Measurements from ENCODE around the gene CSNK1D.
A peak's percentile ranks its signal among the peaks of the same experiment; 100 is the strongest.
"Not testable (repeated sequence)": the region's sequence is repeated elsewhere in the genome, so short reads cannot be mapped to it uniquely, and the experiment has no call there.

The CSNK1D gene

GRCh38 chr17:82212331-82213250 is 60.9 kb downstream of the CSNK1D start, which contains the start of gene CCDC57:
Gene CCDC57 (minus strand): TSS chr17:82212842. CDS start chr17:82201944, 10,898 bp downstream.
- DNase-seq = peak; percentile 61 to 62

GRCh38 chr17:82210655-82211054 is 62.8 kb downstream of the CSNK1D start:
- DNase-seq = not testable (repeated sequence)

GRCh38 chr17:82205720-82206508 is 67.6 kb downstream of the CSNK1D start:
- peak; percentile 92 to 96 for DNase-seq

DNA sequence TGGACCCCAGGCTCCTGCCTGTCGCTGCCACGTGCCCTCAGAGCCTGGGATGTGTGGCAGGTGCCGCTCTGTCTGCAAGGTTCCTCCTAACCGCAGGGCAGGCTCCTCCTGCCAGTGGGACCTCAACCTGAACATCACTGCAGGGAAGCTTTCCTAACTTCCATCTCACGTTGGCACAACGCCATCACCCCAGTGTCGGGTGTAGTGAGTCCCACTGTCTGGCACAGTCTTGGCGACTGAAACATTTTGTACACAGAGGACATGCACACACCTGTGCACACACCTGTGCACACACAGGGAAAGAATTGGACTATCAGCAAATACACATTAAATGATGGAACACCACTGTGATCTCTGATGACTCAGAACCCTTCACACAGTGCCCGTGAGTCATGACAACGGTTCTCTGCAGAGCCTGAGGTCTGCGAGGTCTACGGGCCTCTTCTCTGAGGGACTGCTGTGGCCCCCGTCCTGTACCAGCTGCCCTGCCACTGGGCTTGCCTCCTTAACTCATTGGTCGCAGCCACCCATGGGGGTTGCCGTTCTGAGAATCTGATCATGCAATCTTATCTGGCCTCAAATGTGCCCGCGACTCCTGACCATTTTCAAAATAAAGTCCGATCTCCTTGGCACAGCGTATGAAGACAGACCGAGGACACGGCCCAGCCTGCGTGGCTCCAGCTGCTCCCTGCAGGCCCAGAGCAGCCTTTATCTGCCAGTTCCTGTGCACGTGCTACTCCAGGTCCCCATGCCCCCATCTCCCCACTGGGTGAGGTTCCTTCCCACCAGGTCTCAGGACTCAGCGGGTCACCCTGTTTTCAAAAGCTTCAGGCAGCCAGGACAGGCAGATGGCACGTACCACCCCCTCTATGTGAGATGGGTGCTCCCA is 68.4 kb downstream of the CSNK1D start:
- peak; percentile 70 to 71 for DNase-seq

DNA sequence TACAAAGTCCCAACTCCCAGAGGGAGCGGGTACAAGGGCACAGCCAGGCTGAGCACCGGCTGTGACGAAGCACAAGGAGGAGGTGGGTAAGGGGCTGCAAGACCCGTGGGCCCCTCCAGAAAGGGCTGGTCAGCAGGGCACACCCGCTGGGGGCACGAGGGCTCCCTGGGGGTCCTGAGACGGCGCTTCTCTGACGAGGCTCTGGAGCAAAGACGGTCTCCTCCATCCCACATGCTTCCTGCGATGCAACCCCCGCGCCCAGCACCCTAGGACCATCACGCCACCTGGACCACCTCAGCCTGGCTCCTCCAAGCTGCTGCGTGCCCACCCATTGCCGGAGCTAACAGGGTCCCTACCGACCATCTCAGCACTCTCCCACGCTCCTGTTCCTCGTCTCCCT is 69.6 kb downstream of the CSNK1D start:
- no peak for DNase-seq

GRCh38 chr17:82202981-82203380 is 70.5 kb downstream of the CSNK1D start:
- no peak for DNase-seq

DNA sequence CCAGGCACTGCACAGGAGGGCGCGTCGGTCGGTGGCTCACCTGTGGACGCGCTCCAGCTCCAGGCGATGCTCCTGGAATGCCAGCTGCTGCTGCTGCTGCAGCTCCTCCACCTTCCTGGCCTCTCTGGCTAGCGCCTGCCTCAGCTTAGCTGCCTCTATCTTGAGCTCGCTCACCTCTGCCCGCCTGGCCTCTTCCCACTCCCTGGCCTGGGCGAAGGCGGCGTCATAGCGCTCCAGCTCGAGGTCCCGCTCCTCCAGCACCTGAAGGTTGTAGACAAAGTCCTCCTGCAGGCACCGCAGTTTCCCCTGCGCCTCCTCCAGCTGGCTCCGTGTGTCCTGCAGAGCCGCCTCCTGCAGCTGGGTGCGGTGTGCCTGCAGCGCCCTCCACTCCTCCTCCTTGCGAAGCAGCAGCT is 72.0 kb downstream of the CSNK1D start:
- peak; percentile 24 to 40 for DNase-seq

DNA sequence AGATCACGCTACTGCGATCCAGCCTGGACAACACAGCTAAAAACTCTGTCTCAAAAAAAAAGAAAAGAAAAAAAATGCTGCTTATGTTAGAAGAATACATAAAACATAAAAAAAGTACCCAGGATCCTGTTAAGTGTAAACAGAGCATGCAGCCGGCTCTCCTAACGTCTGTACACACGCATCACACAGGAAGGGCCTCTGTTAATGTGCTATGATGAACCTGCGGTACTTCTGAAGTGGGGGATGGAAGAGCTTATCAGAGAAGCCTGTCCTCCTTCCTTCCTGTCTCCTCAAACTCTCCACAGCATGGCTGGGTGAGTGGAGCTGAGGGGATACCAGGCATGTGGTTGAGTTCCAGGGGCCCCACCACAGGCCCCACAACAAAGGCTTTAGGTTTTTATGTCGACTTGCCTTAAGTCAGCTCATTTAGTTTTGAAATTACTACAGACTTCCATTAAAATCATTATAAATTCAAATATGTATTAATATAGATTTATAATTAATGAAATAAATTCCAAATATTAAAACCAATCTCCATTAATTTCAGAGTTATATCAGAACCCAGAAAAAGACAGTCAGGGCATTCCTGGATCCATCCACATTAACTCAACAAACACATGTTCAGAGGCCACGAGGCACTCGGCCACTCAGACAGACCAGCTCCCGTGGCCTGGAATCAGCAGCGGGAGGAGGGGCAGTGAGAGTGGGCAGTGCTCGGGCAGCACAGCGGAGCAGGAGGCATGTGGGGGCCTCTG is 72.6 kb downstream of the CSNK1D start:
- DNase-seq = peak; percentile 95 to 98

GRCh38 chr17:82200135-82200534 is 73.4 kb downstream of the CSNK1D start:
- no peak for DNase-seq

DNA sequence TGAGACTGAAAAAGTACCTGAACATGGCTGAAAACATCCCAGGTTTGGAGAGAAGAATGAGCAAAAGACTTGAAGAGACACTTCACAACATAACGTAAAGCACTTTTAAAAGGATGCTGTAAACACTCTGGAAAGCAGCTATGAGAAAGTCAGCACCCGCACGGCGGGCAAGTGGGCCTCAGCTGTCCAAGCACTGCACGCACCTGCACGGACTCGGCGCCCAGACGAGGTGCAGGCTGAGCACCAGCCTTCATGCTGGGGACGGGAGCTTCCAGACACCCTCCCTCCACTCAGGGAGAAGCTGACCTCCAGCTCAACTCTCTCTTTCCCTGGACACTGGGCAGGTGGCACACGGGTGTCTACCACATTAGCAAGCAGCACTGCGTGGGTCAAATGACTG is 74.0 kb downstream of the CSNK1D start:
- DNase-seq = no peak

GRCh38 chr17:82198092-82198491 is 75.4 kb downstream of the CSNK1D start:
- no peak for DNase-seq

GRCh38 chr17:82195675-82196672 is 77.5 kb downstream of the CSNK1D start:
- no peak for DNase-seq

- no peak for DNase-seq
These were observed 78.7 kb downstream of the CSNK1D start for GRCh38 chr17:82194765-82195164.

DNA sequence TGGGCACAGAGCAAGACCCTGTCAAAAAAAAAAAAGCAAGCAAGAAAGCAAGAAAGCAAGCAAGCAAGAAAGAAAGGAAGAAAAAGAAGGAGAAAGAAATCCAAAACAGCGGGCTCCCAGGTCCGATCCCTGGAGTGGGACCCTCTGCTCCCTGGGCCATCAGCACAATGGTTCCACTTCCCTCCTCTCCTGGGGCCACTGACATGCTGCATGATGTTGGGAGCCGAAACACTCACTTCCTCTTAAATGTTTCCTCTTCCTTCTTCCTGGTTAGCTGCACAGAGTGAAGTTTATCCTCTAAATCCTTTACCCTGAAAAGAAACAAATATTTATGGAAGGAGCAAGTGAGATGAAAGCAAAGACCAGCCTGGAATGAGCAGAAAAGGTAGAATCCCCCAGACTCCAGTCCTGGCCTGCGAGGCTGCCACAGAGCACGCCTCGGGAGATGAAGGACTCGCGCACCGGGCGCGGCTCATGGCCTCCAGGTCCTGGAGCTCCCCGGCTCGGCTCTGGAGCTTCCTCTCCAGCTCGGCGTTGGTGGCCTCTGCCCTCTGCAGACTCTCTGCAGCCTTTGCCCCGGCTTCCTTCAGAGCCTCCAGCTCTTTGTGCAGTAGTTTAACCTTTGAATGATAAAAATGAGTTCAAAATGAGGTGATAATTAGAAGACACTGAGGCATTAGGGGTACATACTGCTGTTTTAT is 79.8 kb downstream of the CSNK1D start:
- peak; percentile 51 to 62 for DNase-seq

GRCh38 chr17:82193050-82193449 is 80.5 kb downstream of the CSNK1D start:
- DNase-seq = not testable (repeated sequence)
